MM.1S (cell line): ENCODE measurements around the gene LMCD1.

Experiments
- EZH2 ChIP-seq: fragments of 300-600 bp; sonication (generic); optimal IDR thresholded peaks from 2 replicates; pipeline ENCODE3; 2017; ENCODE audit warnings: low read depth, mild to moderate bottlenecking, antibody characterized with exemption, low read length, mixed read lengths
- EZH2phosphoT487 ChIP-seq: fragments of 300-600 bp; sonication (generic); IDR thresholded peaks from 2 replicates; pipeline ENCODE4 v1.6.1; 2018; ENCODE audit warnings: antibody characterized with exemption, low read length
- TF ChIP-seq, protein P1 (sequence below): fragments of 300-600 bp; sonication (generic); IDR thresholded peaks from 2 replicates; pipeline ENCODE4 v1.5.1; 2016; ENCODE audit warnings: antibody characterized with exemption, low read length, mixed read lengths

DNA sequence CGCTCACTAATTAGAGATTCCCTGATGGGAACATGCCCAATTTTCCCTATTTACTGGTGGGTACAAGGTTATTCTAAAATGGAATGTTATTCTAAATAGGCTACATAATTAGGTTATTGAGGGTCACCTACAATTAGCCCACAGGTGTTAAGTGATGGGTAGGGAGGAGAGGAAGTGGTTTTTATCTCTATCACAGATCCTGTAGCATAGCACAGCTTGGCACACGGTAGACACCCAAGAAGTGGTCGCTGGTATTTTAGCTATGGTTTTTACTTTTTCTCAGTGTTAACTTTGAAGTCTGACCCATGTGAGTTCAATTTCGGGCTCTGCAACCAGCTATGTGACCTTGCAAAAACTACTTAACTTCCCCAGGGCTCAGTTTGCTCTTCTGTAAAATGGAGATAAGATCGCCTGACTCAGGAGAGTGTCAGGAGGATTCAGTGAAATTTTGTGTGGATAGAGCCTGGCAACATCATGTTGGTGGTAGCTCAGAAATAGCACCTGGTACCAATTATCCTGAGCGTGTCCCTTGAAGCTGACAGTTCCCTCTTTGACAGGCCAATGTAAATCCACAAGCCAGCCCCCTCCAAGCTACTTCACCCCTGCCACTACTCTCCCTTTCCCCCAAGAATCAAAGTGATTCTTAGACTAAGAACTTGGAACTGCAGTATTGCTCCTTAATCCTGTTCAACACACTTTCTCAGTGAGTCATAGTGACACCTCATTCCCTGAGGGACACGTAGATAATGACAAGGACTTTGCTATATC is 8.7 kb upstream of the LMCD1 start:
- TF ChIP-seq, protein P1, sequence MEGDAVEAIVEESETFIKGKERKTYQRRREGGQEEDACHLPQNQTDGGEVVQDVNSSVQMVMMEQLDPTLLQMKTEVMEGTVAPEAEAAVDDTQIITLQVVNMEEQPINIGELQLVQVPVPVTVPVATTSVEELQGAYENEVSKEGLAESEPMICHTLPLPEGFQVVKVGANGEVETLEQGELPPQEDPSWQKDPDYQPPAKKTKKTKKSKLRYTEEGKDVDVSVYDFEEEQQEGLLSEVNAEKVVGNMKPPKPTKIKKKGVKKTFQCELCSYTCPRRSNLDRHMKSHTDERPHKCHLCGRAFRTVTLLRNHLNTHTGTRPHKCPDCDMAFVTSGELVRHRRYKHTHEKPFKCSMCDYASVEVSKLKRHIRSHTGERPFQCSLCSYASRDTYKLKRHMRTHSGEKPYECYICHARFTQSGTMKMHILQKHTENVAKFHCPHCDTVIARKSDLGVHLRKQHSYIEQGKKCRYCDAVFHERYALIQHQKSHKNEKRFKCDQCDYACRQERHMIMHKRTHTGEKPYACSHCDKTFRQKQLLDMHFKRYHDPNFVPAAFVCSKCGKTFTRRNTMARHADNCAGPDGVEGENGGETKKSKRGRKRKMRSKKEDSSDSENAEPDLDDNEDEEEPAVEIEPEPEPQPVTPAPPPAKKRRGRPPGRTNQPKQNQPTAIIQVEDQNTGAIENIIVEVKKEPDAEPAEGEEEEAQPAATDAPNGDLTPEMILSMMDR: no peak
- TF ChIP-seq EZH2phosphoT487 (no peak), EZH2 (no peak)
